SK-N-SH treated with all-trans-retinoic acid at 6 μM for 48 hours (cell line): ENCODE results near the gene CCDC40.

Source experiments
- ARNTL ChIP-seq: fragments of 450-650 bp; formaldehyde crosslinking; IDR thresholded peaks from 2 replicates; pipeline ENCODE4 v1.5.0; 2020; ENCODE audit warnings: low read depth, mild to moderate bottlenecking, moderate library complexity, borderline replicate concordance
- BACH2 ChIP-seq: fragments of 250-450 bp; sonication (Bioruptor Pico); IDR thresholded peaks from 2 replicates; pipeline ENCODE4 v1.9.0; 2021; ENCODE audit warnings: mild to moderate bottlenecking, borderline replicate concordance
- PATZ1 ChIP-seq: fragments of 250-450 bp; sonication (Bioruptor Pico); IDR thresholded peaks from 2 replicates; pipeline ENCODE4 v1.8.0; 2020; ENCODE audit warnings: mild to moderate bottlenecking, moderate library complexity, borderline replicate concordance
- PPARA ChIP-seq: fragments of 250-450 bp; sonication (Bioruptor Pico); IDR thresholded peaks from 2 replicates; pipeline ENCODE4 v1.5.0; 2020; ENCODE audit warnings: mild to moderate bottlenecking, borderline replicate concordance
- RARB ChIP-seq: fragments of 250-450 bp; sonication (Bioruptor Pico); IDR thresholded peaks from 2 replicates; pipeline ENCODE4 v1.8.0; 2021; ENCODE audit warnings: mild to moderate bottlenecking, moderate library complexity
- TSHZ2 ChIP-seq: fragments of 250-450 bp; sonication (Bioruptor Pico); IDR thresholded peaks from 2 replicates; pipeline ENCODE4 v1.5.0; 2020; ENCODE audit warnings: mild to moderate bottlenecking, moderate library complexity
- ZC3H10 ChIP-seq: fragments of 250-450 bp; sonication (Bioruptor Pico); IDR thresholded peaks from 2 replicates; pipeline ENCODE4 v1.5.1; 2021; ENCODE audit warnings: mild to moderate bottlenecking, moderate library complexity
- ZFP3 ChIP-seq: fragments of 250-450 bp; sonication (Bioruptor Pico); IDR thresholded peaks from 2 replicates; pipeline ENCODE4 v1.5.0; 2020; ENCODE audit warnings: mild to moderate bottlenecking, moderate library complexity
- ZNF70 ChIP-seq: fragments of 450-650 bp; formaldehyde crosslinking; IDR thresholded peaks from 2 replicates; pipeline ENCODE4 v1.5.0; 2020; ENCODE audit warnings: mild to moderate bottlenecking, moderate library complexity
- TF ChIP-seq, protein P1 (sequence below): fragments of 250-450 bp; sonication (Bioruptor Pico); IDR thresholded peaks from 2 replicates; pipeline ENCODE4 v1.5.1; 2020; ENCODE audit warnings: low read depth, mild to moderate bottlenecking, moderate library complexity

DNA sequence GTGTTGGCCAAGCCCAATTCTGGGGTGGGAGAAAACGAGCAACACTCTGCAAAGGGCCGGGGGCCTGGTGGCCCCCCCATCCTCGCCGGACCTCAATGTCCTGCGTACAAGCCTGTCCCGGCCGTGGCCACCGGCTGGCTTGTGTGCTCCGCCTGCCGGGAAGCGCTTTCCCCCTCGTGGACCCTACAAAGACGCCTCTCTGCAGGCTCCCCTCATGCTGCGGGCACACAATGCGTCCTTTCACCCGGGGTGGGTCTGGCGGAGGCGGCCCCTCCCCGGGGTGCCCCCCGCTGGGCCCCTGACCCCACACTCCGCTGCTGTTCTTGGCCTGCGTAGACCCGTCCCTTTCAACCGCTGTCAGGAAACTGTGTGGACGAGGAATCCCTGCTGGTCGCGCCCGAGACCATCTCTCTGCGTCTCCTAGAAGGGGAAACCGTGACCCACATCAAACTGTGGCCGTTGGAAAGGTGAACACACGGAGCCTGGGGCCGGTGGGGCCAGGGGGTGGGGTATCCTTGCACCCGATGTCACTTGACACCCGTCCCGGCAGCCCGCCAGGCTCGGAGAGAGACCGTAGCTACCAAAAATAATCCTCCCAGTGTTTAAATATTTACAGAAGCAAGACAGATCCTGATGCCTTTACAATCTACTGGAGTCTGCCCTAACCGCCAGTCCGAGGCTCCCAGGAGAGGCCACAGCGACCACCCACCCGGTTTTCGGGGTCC, 44.4 kb upstream of the CCDC40 start:
- TF ChIP-seq BACH2 (CRISPR knock-in tag) (no peak), ARNTL (CRISPR knock-in tag) (no peak), PPARA (CRISPR knock-in tag) (no peak), TSHZ2 (CRISPR knock-in tag) (no peak), ZFP3 (CRISPR knock-in tag) (no peak), PATZ1 (CRISPR knock-in tag) (no peak; the same call in 1 of the 2 replicates), ZNF70 (CRISPR knock-in tag) (no peak), ZC3H10 (no peak), RARB (CRISPR knock-in tag) (no peak)
- TF ChIP-seq, protein P1, sequence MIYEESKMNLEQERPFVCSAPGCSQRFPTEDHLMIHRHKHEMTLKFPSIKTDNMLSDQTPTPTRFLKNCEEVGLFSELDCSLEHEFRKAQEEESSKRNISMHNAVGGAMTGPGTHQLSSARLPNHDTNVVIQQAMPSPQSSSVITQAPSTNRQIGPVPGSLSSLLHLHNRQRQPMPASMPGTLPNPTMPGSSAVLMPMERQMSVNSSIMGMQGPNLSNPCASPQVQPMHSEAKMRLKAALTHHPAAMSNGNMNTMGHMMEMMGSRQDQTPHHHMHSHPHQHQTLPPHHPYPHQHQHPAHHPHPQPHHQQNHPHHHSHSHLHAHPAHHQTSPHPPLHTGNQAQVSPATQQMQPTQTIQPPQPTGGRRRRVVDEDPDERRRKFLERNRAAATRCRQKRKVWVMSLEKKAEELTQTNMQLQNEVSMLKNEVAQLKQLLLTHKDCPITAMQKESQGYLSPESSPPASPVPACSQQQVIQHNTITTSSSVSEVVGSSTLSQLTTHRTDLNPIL: no peak
